Measurements from ENCODE around the gene CLNS1A. TPM values are rescaled to one million over a fixed set of nuclear protein-coding genes. Genes with fewer than 3 reads are reported as not detected.

CLNS1A gene
- total and polyA plus RNA-seq, 9 of the 15 experiments (the other 6 are each of a cell fraction or from before 2014, with no cell fraction given), result 146 to 472 (median 345) TPM

GRCh38 chr11:77637345-77638165 is at the start of gene CLNS1A (continued):
- TF ChIP-seq CREM (IDR thresholded peaks at IDR 0.05; ENCODE audit: low read depth) (peak; percentile 80), MCM7 (IDR thresholded peaks at IDR 0.05) (no peak), ZBTB33 (CRISPR knock-in tag; IDR thresholded peaks at IDR 0.05) (no peak), TAF1 (IDR thresholded peaks at IDR 0.05; ENCODE audit: control insufficient read depth, extremely low read depth, insufficient read depth, low read length, severe bottlenecking) (peak; percentile 99), CREB1 (IDR thresholded peaks at IDR 0.05) (no peak; the same call in 1 of the 2 replicates), CREB1 (CRISPR knock-in tag; IDR thresholded peaks at IDR 0.05) (no peak), COPS2 (conservative IDR thresholded peaks at IDR 0.05) (no peak), PHF8 (IDR thresholded peaks at IDR 0.05; ENCODE audit: borderline replicate concordance, low read length) (peak; percentile 97), HNRNPK (IDR thresholded peaks at IDR 0.05; ENCODE audit: low read depth, low read length, poor library complexity, severe bottlenecking) (no peak), LEF1 (IDR thresholded peaks at IDR 0.05) (no peak; the same call in 1 of the 2 replicates), TAL1 (IDR thresholded peaks at IDR 0.05) (no peak; the same call in 1 of the 2 replicates), MXI1 (IDR thresholded peaks at IDR 0.05; ENCODE audit: low read depth, low read length) (no peak), MTA1 (IDR thresholded peaks at IDR 0.05; ENCODE audit: borderline replicate concordance) (no peak), ELF2 (CRISPR knock-in tag; IDR thresholded peaks at IDR 0.05) (no peak)
- TF ChIP-seq, protein P1, sequence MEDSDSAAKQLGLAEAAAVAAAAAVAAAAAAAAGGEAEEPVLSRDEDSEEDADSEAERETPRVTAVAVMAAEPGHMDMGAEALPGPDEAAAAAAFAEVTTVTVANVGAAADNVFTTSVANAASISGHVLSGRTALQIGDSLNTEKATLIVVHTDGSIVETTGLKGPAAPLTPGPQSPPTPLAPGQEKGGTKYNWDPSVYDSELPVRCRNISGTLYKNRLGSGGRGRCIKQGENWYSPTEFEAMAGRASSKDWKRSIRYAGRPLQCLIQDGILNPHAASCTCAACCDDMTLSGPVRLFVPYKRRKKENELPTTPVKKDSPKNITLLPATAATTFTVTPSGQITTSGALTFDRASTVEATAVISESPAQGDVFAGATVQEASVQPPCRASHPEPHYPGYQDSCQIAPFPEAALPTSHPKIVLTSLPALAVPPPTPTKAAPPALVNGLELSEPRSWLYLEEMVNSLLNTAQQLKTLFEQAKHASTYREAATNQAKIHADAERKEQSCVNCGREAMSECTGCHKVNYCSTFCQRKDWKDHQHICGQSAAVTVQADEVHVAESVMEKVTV (CRISPR knock-in tag; IDR thresholded peaks at IDR 0.05), result 0 out of 2 replicates have a peak, but pooled peaks have one; percentile 9
- TF ChIP-seq, protein P2, sequence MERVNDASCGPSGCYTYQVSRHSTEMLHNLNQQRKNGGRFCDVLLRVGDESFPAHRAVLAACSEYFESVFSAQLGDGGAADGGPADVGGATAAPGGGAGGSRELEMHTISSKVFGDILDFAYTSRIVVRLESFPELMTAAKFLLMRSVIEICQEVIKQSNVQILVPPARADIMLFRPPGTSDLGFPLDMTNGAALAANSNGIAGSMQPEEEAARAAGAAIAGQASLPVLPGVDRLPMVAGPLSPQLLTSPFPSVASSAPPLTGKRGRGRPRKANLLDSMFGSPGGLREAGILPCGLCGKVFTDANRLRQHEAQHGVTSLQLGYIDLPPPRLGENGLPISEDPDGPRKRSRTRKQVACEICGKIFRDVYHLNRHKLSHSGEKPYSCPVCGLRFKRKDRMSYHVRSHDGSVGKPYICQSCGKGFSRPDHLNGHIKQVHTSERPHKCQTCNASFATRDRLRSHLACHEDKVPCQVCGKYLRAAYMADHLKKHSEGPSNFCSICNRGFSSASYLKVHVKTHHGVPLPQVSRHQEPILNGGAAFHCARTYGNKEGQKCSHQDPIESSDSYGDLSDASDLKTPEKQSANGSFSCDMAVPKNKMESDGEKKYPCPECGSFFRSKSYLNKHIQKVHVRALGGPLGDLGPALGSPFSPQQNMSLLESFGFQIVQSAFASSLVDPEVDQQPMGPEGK (CRISPR knock-in tag; IDR thresholded peaks at IDR 0.05; ENCODE audit: borderline replicate concordance), result no peak

Measured in K562 (cell line).